SJCRH30 (cell line): ENCODE results near the gene P2RX2. TPM values are rescaled to one million over a fixed set of nuclear protein-coding genes. Genes with fewer than 3 reads are reported as not detected.

Experiments used
- DNase-seq, 2 experiments: peaks; one replicate each; pipeline ENCODE4 v3.0.0-alpha.2; 2015 to 2020
- H3K27ac ChIP-seq: fragments of 250-450 bp; sonication (Bioruptor Pico); 2 replicates; pipeline ENCODE4 v1.5.1; 2020; ENCODE audit warnings: mild to moderate bottlenecking, moderate library complexity
- H3K27me3 ChIP-seq: fragments of 250-450 bp; sonication (Bioruptor Pico); 2 replicates; pipeline ENCODE4 v1.5.1; 2020; ENCODE audit warnings: mild to moderate bottlenecking, moderate library complexity
- H3K36me3 ChIP-seq: fragments of 250-450 bp; sonication (Bioruptor Pico); 2 replicates; pipeline ENCODE4 v1.5.1; 2020; ENCODE audit warnings: mild to moderate bottlenecking, moderate library complexity
- H3K4me1 ChIP-seq: fragments of 250-450 bp; sonication (Bioruptor Pico); 2 replicates; pipeline ENCODE4 v1.5.1; 2020; ENCODE audit warnings: mild to moderate bottlenecking, moderate library complexity
- H3K4me3 ChIP-seq: fragments of 250-450 bp; sonication (Bioruptor Pico); 2 replicates; pipeline ENCODE4 v1.5.1; 2020; ENCODE audit warnings: mild to moderate bottlenecking, moderate library complexity
- H3K9me3 ChIP-seq: fragments of 250-450 bp; sonication (Bioruptor Pico); replicated peaks from 2 replicates; pipeline ENCODE4 v1.5.1; 2020; ENCODE audit warnings: mild to moderate bottlenecking, moderate library complexity
- total RNA-seq: library from RNA; depleted of rRNA; stranded (reverse); fragments of >200 nt; shearing (Covaris generic); gene quantifications from 2 replicates; pipeline ENCODE4 v1.2.3, GENCODE V29; 2014; rRNA removed

P2RX2 gene
- total RNA-seq, 1 experiment from 2014 or later = not detected

DNA sequence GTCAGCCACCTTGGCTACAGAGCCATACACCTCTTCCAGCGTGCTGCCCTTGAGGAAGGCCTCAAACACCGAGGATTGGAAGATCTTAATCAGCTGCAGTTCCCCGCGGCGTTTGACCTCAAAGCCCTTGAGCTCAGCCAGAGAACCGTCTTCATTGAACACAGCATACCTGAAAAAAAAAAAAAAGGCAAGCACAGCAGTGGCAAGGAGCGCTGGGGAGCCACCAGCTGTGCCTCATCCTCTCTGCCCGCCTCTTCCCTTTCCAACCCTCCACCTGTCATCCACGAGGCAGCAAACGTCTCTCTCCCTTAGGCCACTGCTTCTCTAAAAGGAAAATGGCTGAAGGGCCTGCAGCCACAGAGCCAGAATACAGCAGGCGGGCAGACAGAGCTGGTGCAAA lies 42.4 kb downstream of the P2RX2 start:
- Histone ChIP-seq H3K9me3 (no peaks in the 10 kb centered on the region), H3K36me3 (peaks cover 72% of the 10 kb centered on the region), H3K4me1 (no peaks in the 10 kb centered on the region), H3K4me3 (no peak overlapping the region), H3K27ac (no peak overlapping the region), H3K27me3 (no peaks in the 10 kb centered on the region)
- DNase-seq = no peak

DNA sequence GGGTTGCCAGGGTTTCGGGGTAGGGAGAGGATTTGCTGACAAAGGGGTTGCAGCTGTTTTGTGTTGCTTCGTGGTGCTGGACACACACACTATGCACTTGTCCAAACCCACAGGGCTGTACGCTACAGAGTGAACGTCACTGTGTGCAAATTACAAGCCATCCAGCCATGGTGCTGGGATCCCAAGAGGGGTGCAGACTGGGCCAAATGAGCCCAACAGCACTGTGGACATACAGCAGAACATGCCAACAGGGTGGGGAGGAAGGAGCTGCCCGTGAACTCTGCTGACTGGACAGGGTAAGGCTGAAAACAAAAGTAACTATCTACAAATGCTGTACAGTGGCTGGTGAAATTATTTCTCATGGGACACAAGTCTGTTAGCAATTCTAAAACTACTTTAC lies 43.4 kb downstream of the P2RX2 start:
- H3K36me3 ChIP-seq = peaks cover 79% of the 10 kb centered on the region
- no peaks in the 10 kb centered on the region for H3K9me3 ChIP-seq
- no peak overlapping the region for H3K27ac ChIP-seq
- no peak overlapping the region for H3K4me3 ChIP-seq
- H3K27me3 ChIP-seq = no peaks in the 10 kb centered on the region
- no peaks in the 10 kb centered on the region for H3K4me1 ChIP-seq
- DNase-seq = no peak

DNA sequence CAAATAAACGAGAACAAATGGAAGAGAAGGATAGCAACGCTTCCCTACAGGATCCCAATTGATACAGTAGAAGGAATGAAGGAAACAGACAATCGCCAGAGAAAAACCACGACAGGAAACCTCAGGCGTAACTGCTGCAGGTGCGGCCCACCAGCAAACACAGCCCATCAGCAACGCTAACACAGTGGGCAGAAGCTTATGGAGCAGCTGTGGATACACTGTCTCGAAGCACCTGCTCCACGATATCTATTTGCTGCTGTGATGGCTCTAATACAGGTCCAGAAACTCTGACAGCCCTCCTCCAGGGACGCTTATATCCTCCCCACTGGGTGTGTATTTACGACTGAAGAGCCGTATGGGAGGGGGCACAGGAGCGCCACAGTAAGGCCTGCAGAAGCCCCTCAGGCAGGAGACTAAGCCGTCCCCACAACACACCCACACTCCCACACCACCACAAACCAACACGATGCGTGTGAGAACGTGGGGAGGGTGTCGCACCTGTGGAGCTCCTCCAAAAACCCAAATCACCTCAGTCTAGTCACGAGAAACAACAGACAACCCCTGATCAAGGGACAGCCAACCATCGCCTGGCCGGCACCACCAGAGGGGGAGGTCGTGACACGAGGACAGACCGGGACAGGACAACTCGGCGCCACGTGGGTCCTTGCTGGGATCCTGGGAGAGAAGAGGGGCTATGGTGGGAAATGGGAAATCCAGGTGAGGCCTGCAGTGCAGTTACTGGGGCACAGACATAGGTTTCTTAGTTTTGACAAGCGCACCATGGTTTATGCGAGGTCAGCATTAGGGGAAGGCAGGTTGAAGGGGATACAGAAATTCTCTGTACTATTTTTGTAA lies 44.6 kb downstream of the P2RX2 start:
- no peak for DNase-seq
- Histone ChIP-seq H3K36me3 (peaks cover 77% of the 10 kb centered on the region), H3K27ac (no peak overlapping the region), H3K4me1 (no peaks in the 10 kb centered on the region), H3K4me3 (no peak overlapping the region), H3K27me3 (no peaks in the 10 kb centered on the region), H3K9me3 (no peaks in the 10 kb centered on the region)

DNA sequence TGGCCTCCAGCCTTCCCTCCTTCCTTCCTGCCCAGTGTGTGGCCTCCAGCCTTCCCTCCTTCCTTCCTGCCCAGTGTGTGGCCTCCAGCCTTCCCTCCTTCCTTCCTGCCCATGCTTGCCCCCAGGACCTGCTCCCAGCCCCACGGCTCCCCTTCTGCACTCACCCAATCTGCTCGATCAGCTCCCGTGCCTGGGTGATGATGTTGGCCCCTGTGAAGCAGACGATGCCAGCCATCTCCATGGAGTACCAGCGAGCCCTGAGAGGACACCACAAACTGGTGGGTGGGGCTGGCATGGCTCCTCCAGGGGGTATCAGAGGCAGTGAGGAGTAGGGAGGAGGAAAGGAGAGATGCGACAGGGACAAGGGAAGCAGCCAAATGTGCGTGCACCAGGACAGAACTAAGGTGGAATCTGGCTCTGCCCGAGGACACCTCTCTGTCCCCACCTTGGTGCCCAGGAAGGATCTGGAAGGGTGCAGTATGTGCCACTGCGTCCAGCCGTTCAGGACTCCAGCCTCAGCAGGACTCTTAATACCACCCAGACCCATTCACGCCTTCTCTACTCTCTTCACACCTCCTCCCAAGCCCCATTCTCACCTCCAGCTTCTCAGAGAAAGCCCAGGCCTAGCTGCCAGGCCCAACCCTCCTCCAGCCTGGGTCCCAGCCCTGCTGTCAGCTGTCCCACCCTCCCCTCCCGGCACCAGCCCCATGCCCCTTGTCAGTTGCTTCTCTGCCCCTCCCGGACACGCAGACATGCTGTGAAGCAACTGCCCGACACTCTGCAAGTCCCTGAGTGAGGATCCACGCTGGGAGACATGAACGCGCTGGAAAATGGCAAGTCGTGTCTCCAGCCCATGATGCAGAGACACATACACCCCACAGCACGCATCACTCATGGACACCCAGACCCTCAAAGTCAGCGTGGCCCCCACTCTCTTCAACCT lies 45.9 kb downstream of the P2RX2 start:
- H3K4me1 ChIP-seq = no peaks in the 10 kb centered on the region
- no peaks in the 10 kb centered on the region for H3K9me3 ChIP-seq
- no peak overlapping the region for H3K4me3 ChIP-seq
- H3K36me3 ChIP-seq = peaks cover 79% of the 10 kb centered on the region
- H3K27me3 ChIP-seq = no peaks in the 10 kb centered on the region
- no peak overlapping the region for H3K27ac ChIP-seq
- no peak for DNase-seq

DNA sequence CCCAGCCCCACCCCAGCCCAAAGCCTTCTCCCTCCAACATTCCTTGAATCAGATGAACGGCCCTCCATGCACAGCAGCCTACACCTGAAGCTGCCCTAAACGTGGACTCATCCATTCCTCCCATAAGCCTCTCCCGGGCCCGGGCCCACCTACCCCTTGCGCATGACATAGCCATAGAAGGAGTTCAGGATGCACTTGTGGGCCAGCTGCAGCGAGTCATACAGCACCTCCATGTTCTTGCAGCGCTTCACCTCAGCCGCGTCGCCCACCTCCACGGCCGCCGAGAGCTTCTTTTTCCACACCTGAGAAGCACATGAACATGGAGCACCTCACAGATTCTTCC lies 46.5 kb downstream of the P2RX2 start:
- DNase-seq = no peak
- Histone ChIP-seq H3K4me3 (no peak overlapping the region), H3K27ac (no peak overlapping the region), H3K9me3 (no peaks in the 10 kb centered on the region), H3K27me3 (no peaks in the 10 kb centered on the region), H3K4me1 (no peaks in the 10 kb centered on the region), H3K36me3 (peaks cover 77% of the 10 kb centered on the region)

DNA sequence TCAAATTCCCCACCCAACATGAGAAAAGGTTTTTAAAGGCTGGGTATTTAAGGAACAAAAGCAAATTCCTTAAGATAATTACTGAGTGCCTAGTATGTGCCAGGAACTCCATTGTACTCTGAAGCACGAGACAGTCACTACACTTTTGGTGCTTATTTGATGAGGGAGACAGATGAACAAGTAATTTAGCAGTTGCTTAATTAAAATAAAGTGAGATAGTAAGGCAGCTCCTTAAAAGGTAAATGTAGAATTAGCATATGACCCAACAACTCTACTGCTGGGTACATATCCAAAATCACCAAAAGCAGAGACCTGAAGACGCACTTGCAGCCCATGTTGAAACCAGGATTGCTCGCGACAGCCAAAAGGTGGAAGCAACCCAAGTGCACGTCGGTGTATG lies 47.2 kb downstream of the P2RX2 start:
- H3K36me3 ChIP-seq = peaks cover 79% of the 10 kb centered on the region

DNA sequence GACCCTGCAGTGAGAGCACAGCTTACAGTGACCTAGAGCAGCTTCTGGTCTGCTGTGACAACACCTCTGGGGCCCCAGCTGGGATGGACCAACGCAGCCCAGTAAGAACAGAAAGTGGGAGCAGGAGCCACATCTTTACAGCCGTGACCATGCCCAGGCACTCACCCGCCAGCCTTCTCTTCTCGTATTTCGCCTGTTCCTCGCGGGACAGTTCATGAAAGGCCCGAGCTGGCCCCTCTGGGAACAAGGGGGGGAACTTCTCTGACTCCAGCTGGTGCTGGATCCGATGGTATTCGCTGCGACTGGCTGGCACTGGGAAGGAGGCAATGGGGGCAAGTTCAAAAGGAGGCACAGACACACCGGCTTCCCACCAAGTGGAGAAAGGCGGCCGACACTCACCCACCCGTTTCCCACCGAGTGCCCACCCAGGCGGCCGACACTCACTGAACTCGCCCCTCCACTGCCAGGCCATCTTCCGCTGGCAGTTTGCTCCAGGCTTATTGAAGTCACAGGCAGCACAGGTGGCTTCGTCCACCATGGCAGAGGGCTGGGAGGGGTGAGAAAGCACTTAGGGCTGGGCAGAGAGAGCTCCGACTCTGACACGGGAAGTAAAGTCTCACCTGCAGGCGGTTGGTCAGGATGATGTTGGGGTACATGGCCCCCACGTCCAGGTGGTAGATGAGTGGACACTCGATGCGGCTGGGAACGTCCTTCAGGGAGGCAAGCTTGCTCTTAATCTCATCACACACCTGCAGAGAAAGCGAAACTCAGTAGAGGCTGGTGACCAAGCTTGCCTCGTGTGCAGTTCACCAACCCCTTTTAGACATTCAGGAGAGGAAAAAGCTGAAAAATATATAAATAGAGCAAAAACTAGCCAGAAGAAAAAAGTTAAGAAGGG lies 49.9 kb downstream of the P2RX2 start:
- Histone ChIP-seq H3K4me3 (no peak overlapping the region), H3K9me3 (no peaks in the 10 kb centered on the region), H3K4me1 (no peaks in the 10 kb centered on the region), H3K27ac (no peak overlapping the region), H3K36me3 (peaks cover 76% of the 10 kb centered on the region), H3K27me3 (no peaks in the 10 kb centered on the region)
- DNase-seq = no peak

More for the DNA sequence above, 47.2 kb downstream of the P2RX2 start:
- Histone ChIP-seq H3K27ac (no peak overlapping the region), H3K4me3 (no peak overlapping the region), H3K9me3 (no peaks in the 10 kb centered on the region), H3K27me3 (no peaks in the 10 kb centered on the region), H3K4me1 (no peaks in the 10 kb centered on the region)
- no peak for DNase-seq

DNA sequence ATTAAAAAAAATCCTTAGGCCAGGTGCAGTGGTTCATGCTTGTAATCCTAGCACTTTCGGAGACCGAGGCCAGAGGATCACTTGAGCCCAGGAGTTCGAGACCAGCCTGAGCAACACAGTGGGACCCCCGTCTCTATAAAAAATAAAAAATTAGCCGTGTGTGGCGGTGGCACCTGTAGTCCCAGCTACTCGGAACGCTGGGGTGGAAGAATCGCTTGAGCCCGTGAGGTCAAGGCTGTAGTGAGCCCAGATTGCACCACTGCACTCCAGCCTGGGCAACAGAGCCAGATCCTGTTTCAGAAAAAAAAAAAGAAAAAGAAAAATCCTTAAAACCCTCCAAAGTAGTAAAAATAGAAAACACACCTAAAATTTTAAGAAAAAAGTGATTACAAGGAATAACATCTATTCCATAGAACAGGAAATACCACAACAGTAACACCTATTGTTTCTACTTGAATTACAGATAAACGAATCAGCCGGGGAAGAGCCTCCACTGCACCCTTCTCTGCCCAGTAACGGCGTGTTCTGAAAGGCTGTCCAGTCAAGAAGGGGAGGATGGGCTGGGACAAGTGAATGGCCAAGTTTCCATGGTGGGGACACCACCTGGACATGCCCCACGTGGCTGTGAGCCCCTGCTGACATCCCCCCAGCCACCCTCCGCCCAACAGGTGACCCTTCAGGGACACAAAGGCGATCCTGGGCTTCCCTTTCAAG lies 50.7 kb downstream of the P2RX2 start:
- Histone ChIP-seq H3K27ac (no peak overlapping the region), H3K4me3 (no peak overlapping the region), H3K4me1 (no peaks in the 10 kb centered on the region), H3K9me3 (no peaks in the 10 kb centered on the region), H3K27me3 (no peaks in the 10 kb centered on the region), H3K36me3 (peaks cover 81% of the 10 kb centered on the region)
- no peak for DNase-seq

Other genes with a start within 250 kb of the P2RX2 start
- 15.6 and 15.7 TPM in 2 replicates for gene FBRSL1, start 128.6 kb upstream of the P2RX2 start, total RNA-seq
- gene LRCOL1, start 8.2 kb upstream of the P2RX2 start, total RNA-seq = not detected in 2 replicates
- 68.4 and 95.8 TPM in 2 replicates for gene POLE, start 68.6 kb downstream of the P2RX2 start, total RNA-seq
- gene PXMP2, start 68.8 kb downstream of the P2RX2 start, total RNA-seq = 86.7 and 94.9 TPM in 2 replicates
- gene PGAM5, start 92.1 kb downstream of the P2RX2 start, total RNA-seq = 41.9 and 45.4 TPM in 2 replicates
- gene ANKLE2, start 143.1 kb downstream of the P2RX2 start, total RNA-seq = 58.8 and 59.1 TPM in 2 replicates
- 36.0 and 40.3 TPM in 2 replicates for gene GOLGA3, start 210.1 kb downstream of the P2RX2 start, total RNA-seq